Measurements from ENCODE around the gene CCDC172.
"Not testable (repeated sequence)": the region's sequence is repeated elsewhere in the genome, so short reads cannot be mapped to it uniquely, and the experiment has no call there.

DNA sequence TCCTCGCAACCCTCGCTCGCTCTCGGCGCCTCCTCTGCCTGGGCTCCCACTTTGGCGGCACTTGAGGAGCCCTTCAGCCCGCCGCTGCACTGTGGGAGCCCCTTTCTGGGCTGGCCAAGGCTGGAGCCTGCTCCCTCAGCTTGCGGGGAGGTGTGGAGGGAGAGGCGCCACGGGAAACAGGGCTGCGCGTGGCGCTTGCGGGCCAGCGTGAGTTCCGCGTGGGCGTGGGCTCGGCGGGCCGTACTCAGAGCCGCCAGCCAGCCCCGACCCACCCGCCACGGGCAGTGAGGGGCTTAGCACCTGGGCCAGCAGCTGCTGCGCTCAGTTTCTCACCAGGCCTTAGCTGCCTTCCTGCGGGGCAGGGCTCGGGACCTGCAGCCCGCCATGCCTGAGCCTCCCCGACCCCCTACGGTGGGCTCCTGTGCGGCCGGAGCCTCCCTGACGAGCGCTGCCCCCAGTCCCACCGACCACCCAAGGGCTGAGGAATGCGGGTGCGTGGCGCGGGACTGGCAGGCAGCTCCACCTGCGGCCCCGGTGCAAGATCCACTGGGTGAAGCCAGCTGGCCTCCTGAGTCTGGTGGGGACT lies 69.1 kb downstream of the CCDC172 start:
- not testable (repeated sequence) for TF ChIP-seq CTCF (conservative IDR thresholded peaks at IDR 0.05; ENCODE audit: low read length); EZH2phosphoT487 (IDR thresholded peaks at IDR 0.05; ENCODE audit: borderline replicate concordance)
